Dendritic cell treated with granulocyte-macrophage colony-stimulating factor and Interleukin-4, amounts not matched to agents 40 ng/mL and 50 ng/mL, for 4 days (primary cell): ENCODE results near the gene PRKG1.

Source experiments
- H3K27ac Mint-ChIP-seq: one replicate; pipeline ENCODE4 v1.8.0; 2022; ENCODE audit warnings: mild to moderate bottlenecking, mixed read lengths
- H3K27me3 Mint-ChIP-seq: one replicate; pipeline ENCODE4 v1.8.0; 2022; ENCODE audit warnings: mild to moderate bottlenecking, mixed read lengths
- H3K36me3 Mint-ChIP-seq: one replicate; pipeline ENCODE4 v1.8.0; 2022; ENCODE audit warnings: low read depth, mixed read lengths
- H3K4me1 Mint-ChIP-seq: one replicate; pipeline ENCODE4 v1.8.0; 2022; ENCODE audit warnings: low read depth, mixed read lengths
- H3K4me3 Mint-ChIP-seq: one replicate; pipeline ENCODE4 v1.8.0; 2022; ENCODE audit warnings: mild to moderate bottlenecking, moderate library complexity, mixed read lengths
- H3K9me3 Mint-ChIP-seq: one replicate; pipeline ENCODE4 v1.8.0; 2022; ENCODE audit warnings: mixed read lengths
- intact Hi-C: fragments of 100-400 bp; cut with micrococcal nuclease; formaldehyde crosslinking; loops from one replicate; pipeline ENCODE4 v1.15.0; 2022

The PRKG1 gene

GRCh38 chr10:51357170-51357569 is 282.9 kb downstream of the PRKG1 start:
- H3K4me1 Mint-ChIP-seq = no peaks in the 10 kb centered on the region
- no peaks in the 10 kb centered on the region for H3K36me3 Mint-ChIP-seq
- H3K27me3 Mint-ChIP-seq = no peaks in the 10 kb centered on the region
- H3K27ac Mint-ChIP-seq = no peak overlapping the region
- intact Hi-C loops = no loop called here
- no peaks in the 10 kb centered on the region for H3K9me3 Mint-ChIP-seq
- no peak overlapping the region for H3K4me3 Mint-ChIP-seq

GRCh38 chr10:51358227-51358626 is 283.9 kb downstream of the PRKG1 start:
- Mint-ChIP-seq H3K27ac (no peak overlapping the region), H3K4me1 (no peaks in the 10 kb centered on the region), H3K4me3 (no peak overlapping the region), H3K36me3 (no peaks in the 10 kb centered on the region), H3K27me3 (no peaks in the 10 kb centered on the region), H3K9me3 (no peaks in the 10 kb centered on the region)
- intact Hi-C loops = no loop called here

- no peak overlapping the region for H3K27ac Mint-ChIP-seq
- H3K27me3 Mint-ChIP-seq = no peaks in the 10 kb centered on the region
- no peak overlapping the region for H3K4me3 Mint-ChIP-seq
- intact Hi-C loops = no loop called here
- H3K36me3 Mint-ChIP-seq = no peaks in the 10 kb centered on the region
- H3K9me3 Mint-ChIP-seq = no peaks in the 10 kb centered on the region
- no peaks in the 10 kb centered on the region for H3K4me1 Mint-ChIP-seq
Measured at GRCh38 chr10:51363415-51363814, 289.1 kb downstream of the PRKG1 start.

- Mint-ChIP-seq H3K4me1 (no peaks in the 10 kb centered on the region), H3K36me3 (no peaks in the 10 kb centered on the region), H3K4me3 (no peak overlapping the region), H3K9me3 (no peaks in the 10 kb centered on the region), H3K27me3 (no peaks in the 10 kb centered on the region), H3K27ac (no peak overlapping the region)
- intact Hi-C loops = no loop called here
Measured at GRCh38 chr10:51364674-51365073, 290.4 kb downstream of the PRKG1 start.

GRCh38 chr10:51366044-51366443 is 291.8 kb downstream of the PRKG1 start:
- no peaks in the 10 kb centered on the region for H3K27me3 Mint-ChIP-seq
- H3K36me3 Mint-ChIP-seq = no peaks in the 10 kb centered on the region
- no peak overlapping the region for H3K27ac Mint-ChIP-seq
- intact Hi-C loops = no loop called here
- no peak overlapping the region for H3K4me3 Mint-ChIP-seq
- H3K9me3 Mint-ChIP-seq = no peaks in the 10 kb centered on the region
- H3K4me1 Mint-ChIP-seq = no peaks in the 10 kb centered on the region

- Mint-ChIP-seq H3K36me3 (no peaks in the 10 kb centered on the region), H3K4me3 (no peak overlapping the region), H3K4me1 (no peaks in the 10 kb centered on the region), H3K27me3 (no peaks in the 10 kb centered on the region), H3K9me3 (no peaks in the 10 kb centered on the region), H3K27ac (no peak overlapping the region)
- intact Hi-C loops = no loop called here
Measured at GRCh38 chr10:51367127-51367526, 292.8 kb downstream of the PRKG1 start.

GRCh38 chr10:51367694-51368093 is 293.4 kb downstream of the PRKG1 start:
- H3K36me3 Mint-ChIP-seq = no peaks in the 10 kb centered on the region
- H3K4me1 Mint-ChIP-seq = no peaks in the 10 kb centered on the region
- no peaks in the 10 kb centered on the region for H3K9me3 Mint-ChIP-seq
- H3K27me3 Mint-ChIP-seq = no peaks in the 10 kb centered on the region
- intact Hi-C loops = no loop called here
- no peak overlapping the region for H3K27ac Mint-ChIP-seq
- no peak overlapping the region for H3K4me3 Mint-ChIP-seq

- intact Hi-C loops = no loop called here
- H3K27ac Mint-ChIP-seq = no peak overlapping the region
Measured at GRCh38 chr10:51368943-51369342, 294.7 kb downstream of the PRKG1 start.

GRCh38 chr10:51369903-51370302 is 295.6 kb downstream of the PRKG1 start:
- intact Hi-C loops = no loop called here
- H3K4me3 Mint-ChIP-seq = no peak overlapping the region
- H3K36me3 Mint-ChIP-seq = no peaks in the 10 kb centered on the region
- no peak overlapping the region for H3K27ac Mint-ChIP-seq
- no peaks in the 10 kb centered on the region for H3K27me3 Mint-ChIP-seq
- no peaks in the 10 kb centered on the region for H3K4me1 Mint-ChIP-seq
- H3K9me3 Mint-ChIP-seq = no peaks in the 10 kb centered on the region

More at GRCh38 chr10:51368943-51369342, 294.7 kb downstream of the PRKG1 start:
- H3K4me1 Mint-ChIP-seq = no peaks in the 10 kb centered on the region
- H3K36me3 Mint-ChIP-seq = no peaks in the 10 kb centered on the region
- no peak overlapping the region for H3K4me3 Mint-ChIP-seq
- H3K9me3 Mint-ChIP-seq = no peaks in the 10 kb centered on the region
- no peaks in the 10 kb centered on the region for H3K27me3 Mint-ChIP-seq

- Mint-ChIP-seq H3K27me3 (no peaks in the 10 kb centered on the region), H3K27ac (no peak overlapping the region), H3K36me3 (no peaks in the 10 kb centered on the region), H3K9me3 (no peaks in the 10 kb centered on the region), H3K4me3 (no peak overlapping the region), H3K4me1 (no peaks in the 10 kb centered on the region)
- intact Hi-C loops = no loop called here
Measured at GRCh38 chr10:51371743-51372142, 297.5 kb downstream of the PRKG1 start.

GRCh38 chr10:51375790-51376189 is 301.5 kb downstream of the PRKG1 start:
- intact Hi-C loops = no loop called here
- no peaks in the 10 kb centered on the region for H3K27me3 Mint-ChIP-seq
- no peaks in the 10 kb centered on the region for H3K9me3 Mint-ChIP-seq
- no peaks in the 10 kb centered on the region for H3K36me3 Mint-ChIP-seq
- no peak overlapping the region for H3K4me3 Mint-ChIP-seq
- no peak overlapping the region for H3K27ac Mint-ChIP-seq
- H3K4me1 Mint-ChIP-seq = no peaks in the 10 kb centered on the region

- intact Hi-C loops = no loop called here
- no peak overlapping the region for H3K4me3 Mint-ChIP-seq
- no peak overlapping the region for H3K27ac Mint-ChIP-seq
- no peaks in the 10 kb centered on the region for H3K9me3 Mint-ChIP-seq
- no peaks in the 10 kb centered on the region for H3K36me3 Mint-ChIP-seq
- H3K4me1 Mint-ChIP-seq = no peaks in the 10 kb centered on the region
- H3K27me3 Mint-ChIP-seq = no peaks in the 10 kb centered on the region
Measured at GRCh38 chr10:51377070-51377931, 303.0 kb downstream of the PRKG1 start.

GRCh38 chr10:51377932-51378599 is 303.8 kb downstream of the PRKG1 start:
- H3K36me3 Mint-ChIP-seq = no peaks in the 10 kb centered on the region
- H3K27ac Mint-ChIP-seq = no peak overlapping the region
- H3K9me3 Mint-ChIP-seq = no peaks in the 10 kb centered on the region
- no peak overlapping the region for H3K4me3 Mint-ChIP-seq
- no peaks in the 10 kb centered on the region for H3K4me1 Mint-ChIP-seq
- intact Hi-C loops = no loop called here
- no peaks in the 10 kb centered on the region for H3K27me3 Mint-ChIP-seq

- Mint-ChIP-seq H3K4me1 (peaks cover 6% of the 10 kb centered on the region), H3K36me3 (no peaks in the 10 kb centered on the region), H3K27me3 (no peaks in the 10 kb centered on the region), H3K9me3 (no peaks in the 10 kb centered on the region), H3K27ac (no peak overlapping the region), H3K4me3 (no peak overlapping the region)
- intact Hi-C loops = no loop called here
Measured at GRCh38 chr10:51382181-51382580, 307.9 kb downstream of the PRKG1 start.
